Measurements from ENCODE around the gene SH2D1B.

Gene SH2D1B

GRCh38 chr1:162385280-162385623 is 26.7 kb downstream of the SH2D1B start:
- no peak for TF ChIP-seq CTCF (IDR thresholded peaks at IDR 0.05; ENCODE audit: low read length, missing control alignments)
- H3K4me3 ChIP-seq (replicated peaks; ENCODE audit: low read depth, low read length): no peak overlapping the region
- DNase-seq (ENCODE audit: low read depth): no peak

- no peak for TF ChIP-seq CTCF (IDR thresholded peaks at IDR 0.05; ENCODE audit: low read length, missing control alignments)
- DNase-seq (ENCODE audit: low read depth): no peak
- H3K4me3 ChIP-seq (replicated peaks; ENCODE audit: low read depth, low read length): no peak overlapping the region
Measured at GRCh38 chr1:162384601-162385279, 27.2 kb downstream of the SH2D1B start.

GRCh38 chr1:162384116-162384515 is 27.8 kb downstream of the SH2D1B start:
- DNase-seq (ENCODE audit: low read depth): no peak
- H3K4me3 ChIP-seq (replicated peaks; ENCODE audit: low read depth, low read length): no peak overlapping the region
- no peak for TF ChIP-seq CTCF (IDR thresholded peaks at IDR 0.05; ENCODE audit: low read length, missing control alignments)

GRCh38 chr1:162383516-162383915 is 28.4 kb downstream of the SH2D1B start:
- DNase-seq (ENCODE audit: low read depth): no peak
- no peak overlapping the region for H3K4me3 ChIP-seq (replicated peaks; ENCODE audit: low read depth, low read length)
- no peak for TF ChIP-seq CTCF (IDR thresholded peaks at IDR 0.05; ENCODE audit: low read length, missing control alignments)

- no peak for TF ChIP-seq CTCF (IDR thresholded peaks at IDR 0.05; ENCODE audit: low read length, missing control alignments)
- no peak overlapping the region for H3K4me3 ChIP-seq (replicated peaks; ENCODE audit: low read depth, low read length)
- no peak for DNase-seq (ENCODE audit: low read depth)
Measured at GRCh38 chr1:162383091-162383490, 28.8 kb downstream of the SH2D1B start.

- no peak overlapping the region for H3K4me3 ChIP-seq (replicated peaks; ENCODE audit: low read depth, low read length)
- no peak for TF ChIP-seq CTCF (IDR thresholded peaks at IDR 0.05; ENCODE audit: low read length, missing control alignments)
- DNase-seq (ENCODE audit: low read depth): no peak
Measured at GRCh38 chr1:162381941-162382750, 29.8 kb downstream of the SH2D1B start.
